Liver (tissue), 3 donors: ENCODE results near the gene CRYZL1.

Experiments
- ATF3 ChIP-seq: IDR thresholded peaks from 2 replicates; pipeline ENCODE4 v1.6.1; 2016; ENCODE audit warnings: antibody characterized with exemption
- EGR1 ChIP-seq, 2 donors: IDR thresholded peaks; 2 replicates each; pipeline ENCODE4 v1.6.1; 2016 to 2018; ENCODE audit warnings: antibody characterized with exemption in 2 of 2, low read depth in 2 of 2
- GABPA ChIP-seq, 2 donors: IDR thresholded peaks in 1 of 2; conservative IDR thresholded peaks in 1 of 2; 2 replicates each; pipeline ENCODE4 v1.6.1; 2016; ENCODE audit warnings: antibody characterized with exemption in 2 of 2, mild to moderate bottlenecking in 1 of 2, moderate library complexity in 1 of 2
- RAD21 ChIP-seq, 2 donors: IDR thresholded peaks; 2 replicates each; pipeline ENCODE4 v1.6.1; 2016; ENCODE audit warnings: antibody characterized with exemption in 2 of 2, mild to moderate bottlenecking in 2 of 2
- TAF1 ChIP-seq: conservative IDR thresholded peaks from 2 replicates; pipeline ENCODE4 v1.6.1; 2016; ENCODE audit warnings: antibody characterized with exemption, mild to moderate bottlenecking
- YY1 ChIP-seq: IDR thresholded peaks from 2 replicates; pipeline ENCODE4 v1.6.1; 2016; ENCODE audit warnings: antibody characterized with exemption, mild to moderate bottlenecking
- TF ChIP-seq, protein P1 (sequence below): fragments of 150-350 bp; IDR thresholded peaks from 2 replicates; pipeline ENCODE4 v1.5.1; 2017; ENCODE audit warnings: improper control_type of control experiment, low read depth, low read length; ENCODE audit not compliant: missing input control
- TF ChIP-seq, protein P2 (sequence below): IDR thresholded peaks from 2 replicates; pipeline ENCODE4 v1.6.1; 2016; ENCODE audit warnings: antibody characterized with exemption, mild to moderate bottlenecking
- donor health status: healthy.
- donor health status: healthy.

DNA sequence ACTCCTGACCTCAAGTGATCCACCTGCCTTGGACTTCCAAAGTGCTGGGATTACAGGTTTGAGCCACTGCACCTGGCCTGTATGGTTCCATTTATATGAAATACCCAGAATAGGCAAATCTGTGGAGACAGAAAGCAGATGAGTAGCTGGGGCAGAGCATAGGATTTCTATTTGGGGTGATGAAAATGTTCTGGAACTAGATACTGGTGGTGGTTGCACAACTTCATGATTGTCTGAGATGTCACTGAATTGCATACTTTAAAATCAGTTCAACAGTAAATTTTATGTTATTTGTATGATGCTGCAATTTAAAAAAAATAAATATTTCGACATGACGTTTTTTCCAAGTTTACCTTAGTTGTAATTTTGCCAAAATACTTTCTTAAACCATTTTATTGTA, 24.6 kb upstream of the CRYZL1 start:
- TF ChIP-seq ATF3, result no peak
- TF ChIP-seq, protein P1, sequence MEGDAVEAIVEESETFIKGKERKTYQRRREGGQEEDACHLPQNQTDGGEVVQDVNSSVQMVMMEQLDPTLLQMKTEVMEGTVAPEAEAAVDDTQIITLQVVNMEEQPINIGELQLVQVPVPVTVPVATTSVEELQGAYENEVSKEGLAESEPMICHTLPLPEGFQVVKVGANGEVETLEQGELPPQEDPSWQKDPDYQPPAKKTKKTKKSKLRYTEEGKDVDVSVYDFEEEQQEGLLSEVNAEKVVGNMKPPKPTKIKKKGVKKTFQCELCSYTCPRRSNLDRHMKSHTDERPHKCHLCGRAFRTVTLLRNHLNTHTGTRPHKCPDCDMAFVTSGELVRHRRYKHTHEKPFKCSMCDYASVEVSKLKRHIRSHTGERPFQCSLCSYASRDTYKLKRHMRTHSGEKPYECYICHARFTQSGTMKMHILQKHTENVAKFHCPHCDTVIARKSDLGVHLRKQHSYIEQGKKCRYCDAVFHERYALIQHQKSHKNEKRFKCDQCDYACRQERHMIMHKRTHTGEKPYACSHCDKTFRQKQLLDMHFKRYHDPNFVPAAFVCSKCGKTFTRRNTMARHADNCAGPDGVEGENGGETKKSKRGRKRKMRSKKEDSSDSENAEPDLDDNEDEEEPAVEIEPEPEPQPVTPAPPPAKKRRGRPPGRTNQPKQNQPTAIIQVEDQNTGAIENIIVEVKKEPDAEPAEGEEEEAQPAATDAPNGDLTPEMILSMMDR, result no peak
- TF ChIP-seq RAD21 (IDR thresholded peaks at IDR 0.05), result no peak
- no peak for TF ChIP-seq TAF1
- TF ChIP-seq, protein P2, sequence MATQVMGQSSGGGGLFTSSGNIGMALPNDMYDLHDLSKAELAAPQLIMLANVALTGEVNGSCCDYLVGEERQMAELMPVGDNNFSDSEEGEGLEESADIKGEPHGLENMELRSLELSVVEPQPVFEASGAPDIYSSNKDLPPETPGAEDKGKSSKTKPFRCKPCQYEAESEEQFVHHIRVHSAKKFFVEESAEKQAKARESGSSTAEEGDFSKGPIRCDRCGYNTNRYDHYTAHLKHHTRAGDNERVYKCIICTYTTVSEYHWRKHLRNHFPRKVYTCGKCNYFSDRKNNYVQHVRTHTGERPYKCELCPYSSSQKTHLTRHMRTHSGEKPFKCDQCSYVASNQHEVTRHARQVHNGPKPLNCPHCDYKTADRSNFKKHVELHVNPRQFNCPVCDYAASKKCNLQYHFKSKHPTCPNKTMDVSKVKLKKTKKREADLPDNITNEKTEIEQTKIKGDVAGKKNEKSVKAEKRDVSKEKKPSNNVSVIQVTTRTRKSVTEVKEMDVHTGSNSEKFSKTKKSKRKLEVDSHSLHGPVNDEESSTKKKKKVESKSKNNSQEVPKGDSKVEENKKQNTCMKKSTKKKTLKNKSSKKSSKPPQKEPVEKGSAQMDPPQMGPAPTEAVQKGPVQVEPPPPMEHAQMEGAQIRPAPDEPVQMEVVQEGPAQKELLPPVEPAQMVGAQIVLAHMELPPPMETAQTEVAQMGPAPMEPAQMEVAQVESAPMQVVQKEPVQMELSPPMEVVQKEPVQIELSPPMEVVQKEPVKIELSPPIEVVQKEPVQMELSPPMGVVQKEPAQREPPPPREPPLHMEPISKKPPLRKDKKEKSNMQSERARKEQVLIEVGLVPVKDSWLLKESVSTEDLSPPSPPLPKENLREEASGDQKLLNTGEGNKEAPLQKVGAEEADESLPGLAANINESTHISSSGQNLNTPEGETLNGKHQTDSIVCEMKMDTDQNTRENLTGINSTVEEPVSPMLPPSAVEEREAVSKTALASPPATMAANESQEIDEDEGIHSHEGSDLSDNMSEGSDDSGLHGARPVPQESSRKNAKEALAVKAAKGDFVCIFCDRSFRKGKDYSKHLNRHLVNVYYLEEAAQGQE, result no peak
- no peak for TF ChIP-seq EGR1 (IDR thresholded peaks at IDR 0.05; ENCODE audit: low read depth in 2 of 2)
- TF ChIP-seq GABPA (IDR thresholded peaks at IDR 0.05 in 1 of 2, conservative IDR thresholded peaks at IDR 0.05 in 1 of 2), result no peak
- TF ChIP-seq YY1, result no peak
